ENCODE results near the gene EWSR1.
"Not testable (repeated sequence)": the region's sequence is repeated elsewhere in the genome, so short reads cannot be mapped to it uniquely, and the experiment has no call there.

Gene EWSR1

DNA sequence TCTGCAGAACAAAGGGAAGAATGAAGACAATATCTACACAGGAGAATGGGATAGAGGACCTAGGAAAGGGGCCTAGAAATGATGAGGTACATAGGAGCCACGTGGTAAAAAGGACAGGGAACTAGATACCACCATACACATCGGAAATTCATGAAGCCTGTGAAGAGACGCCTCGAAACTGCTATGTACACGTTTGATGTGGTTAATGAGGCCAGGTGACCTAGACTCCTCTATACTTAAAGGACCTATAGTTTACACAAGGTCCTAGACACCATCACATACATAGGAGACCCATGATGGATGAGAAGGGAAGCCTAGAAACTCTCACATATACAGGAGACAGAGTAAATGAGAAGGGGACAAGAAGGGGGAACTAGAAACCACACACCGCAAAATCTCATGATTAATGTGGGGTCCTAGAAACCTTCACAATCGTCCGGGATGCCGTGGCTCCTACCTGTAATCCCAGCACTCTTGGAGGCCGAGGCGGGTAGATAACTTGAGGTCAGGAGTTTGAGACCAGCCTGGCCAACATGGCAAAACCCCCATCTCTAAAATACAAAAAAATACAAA lies 24.1 kb upstream of the EWSR1 start:
- DNase-seq (ENCODE audit: low read depth) = no peak
- TF ChIP-seq, protein P1, sequence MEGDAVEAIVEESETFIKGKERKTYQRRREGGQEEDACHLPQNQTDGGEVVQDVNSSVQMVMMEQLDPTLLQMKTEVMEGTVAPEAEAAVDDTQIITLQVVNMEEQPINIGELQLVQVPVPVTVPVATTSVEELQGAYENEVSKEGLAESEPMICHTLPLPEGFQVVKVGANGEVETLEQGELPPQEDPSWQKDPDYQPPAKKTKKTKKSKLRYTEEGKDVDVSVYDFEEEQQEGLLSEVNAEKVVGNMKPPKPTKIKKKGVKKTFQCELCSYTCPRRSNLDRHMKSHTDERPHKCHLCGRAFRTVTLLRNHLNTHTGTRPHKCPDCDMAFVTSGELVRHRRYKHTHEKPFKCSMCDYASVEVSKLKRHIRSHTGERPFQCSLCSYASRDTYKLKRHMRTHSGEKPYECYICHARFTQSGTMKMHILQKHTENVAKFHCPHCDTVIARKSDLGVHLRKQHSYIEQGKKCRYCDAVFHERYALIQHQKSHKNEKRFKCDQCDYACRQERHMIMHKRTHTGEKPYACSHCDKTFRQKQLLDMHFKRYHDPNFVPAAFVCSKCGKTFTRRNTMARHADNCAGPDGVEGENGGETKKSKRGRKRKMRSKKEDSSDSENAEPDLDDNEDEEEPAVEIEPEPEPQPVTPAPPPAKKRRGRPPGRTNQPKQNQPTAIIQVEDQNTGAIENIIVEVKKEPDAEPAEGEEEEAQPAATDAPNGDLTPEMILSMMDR (IDR thresholded peaks at IDR 0.05; ENCODE audit: low read length, missing control alignments) = no peak
- H3K4me3 ChIP-seq (replicated peaks; ENCODE audit: low read depth, low read length) = no peak overlapping the region

DNA sequence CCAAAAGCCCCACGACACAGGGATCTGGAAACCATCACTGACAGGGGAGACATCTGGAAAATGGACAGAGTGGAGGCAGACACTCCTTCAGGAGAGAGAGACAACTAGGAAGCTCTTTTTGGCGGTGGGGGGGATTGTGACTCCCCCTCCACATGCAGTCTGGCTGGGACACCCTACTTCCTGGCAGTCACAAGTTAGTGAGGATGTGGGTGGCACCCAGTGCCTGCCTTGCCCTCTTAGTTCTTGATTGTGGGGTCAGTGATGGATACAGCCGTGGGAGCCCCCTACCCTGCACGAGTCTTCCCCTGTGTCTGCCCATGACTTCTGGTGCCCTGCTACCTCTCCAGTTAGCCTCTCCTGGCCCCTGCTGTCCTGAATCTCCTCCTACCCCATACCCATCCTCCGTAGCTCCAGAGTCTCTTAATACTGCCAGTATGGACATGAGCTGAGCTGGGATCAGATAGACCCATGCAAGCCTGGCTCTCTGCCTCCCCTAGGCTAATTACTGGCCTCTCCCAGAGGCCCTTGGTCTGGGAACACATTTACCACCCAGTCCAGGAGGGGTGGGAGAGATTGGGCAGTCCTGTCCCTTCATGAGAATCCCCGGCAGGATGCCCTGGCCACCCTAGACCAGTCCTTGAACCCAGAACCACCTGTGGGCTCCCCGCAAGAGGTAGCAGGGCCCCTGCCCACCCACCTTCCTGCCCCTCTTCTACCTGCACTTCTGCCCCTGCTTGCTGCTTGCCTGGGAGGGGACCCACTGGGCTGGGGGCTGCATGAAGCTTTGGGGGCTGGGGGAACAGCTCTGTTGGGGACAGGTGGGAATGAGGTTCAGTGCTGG lies 23.1 kb upstream of the EWSR1 start:
- no peak overlapping the region for H3K4me3 ChIP-seq (replicated peaks; ENCODE audit: low read depth, low read length)
- TF ChIP-seq, protein P1 (IDR thresholded peaks at IDR 0.05; ENCODE audit: low read length, missing control alignments) = no peak
- no peak for DNase-seq (ENCODE audit: low read depth)

DNA sequence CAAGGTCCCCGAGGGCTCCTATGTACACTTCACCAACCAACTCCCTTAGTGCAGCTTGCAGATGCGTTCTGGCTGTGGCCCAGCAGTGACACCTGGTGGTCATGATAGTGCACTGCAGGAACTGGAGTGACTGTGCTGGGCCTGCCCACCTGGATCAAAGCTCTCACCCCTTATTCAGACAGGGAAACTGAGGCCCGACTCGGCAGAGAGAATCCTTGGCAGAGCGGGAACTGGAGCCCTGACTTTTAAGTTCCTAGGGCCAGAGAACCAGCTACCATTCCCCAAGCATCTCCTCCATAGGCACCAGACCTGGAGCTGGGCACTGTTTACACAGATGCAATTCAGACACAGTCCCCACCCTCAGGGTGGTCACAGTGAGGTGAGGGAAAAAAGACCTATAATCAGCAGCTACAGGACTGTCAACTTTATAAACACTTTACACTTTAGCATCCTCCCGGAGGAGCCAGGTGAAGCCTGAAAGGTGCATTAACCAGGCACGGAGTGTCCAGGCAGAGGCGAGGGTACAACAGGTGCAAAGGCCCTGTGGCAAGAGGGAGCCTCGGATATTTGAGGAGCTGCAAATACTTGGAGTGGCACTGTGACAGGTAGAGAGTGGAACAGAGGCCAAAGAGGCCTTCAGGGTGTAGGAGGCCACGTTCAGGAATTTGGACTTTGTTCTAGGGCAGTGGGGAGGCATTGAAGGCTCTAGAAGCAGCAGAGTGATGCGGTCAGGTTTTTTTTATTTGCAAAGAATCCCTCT lies 22.3 kb upstream of the EWSR1 start:
- peak; percentile 76 for DNase-seq (ENCODE audit: low read depth)
- TF ChIP-seq, protein P1 (IDR thresholded peaks at IDR 0.05; ENCODE audit: low read length, missing control alignments) = peak; percentile 98
- no peak overlapping the region for H3K4me3 ChIP-seq (replicated peaks; ENCODE audit: low read depth, low read length)

DNA sequence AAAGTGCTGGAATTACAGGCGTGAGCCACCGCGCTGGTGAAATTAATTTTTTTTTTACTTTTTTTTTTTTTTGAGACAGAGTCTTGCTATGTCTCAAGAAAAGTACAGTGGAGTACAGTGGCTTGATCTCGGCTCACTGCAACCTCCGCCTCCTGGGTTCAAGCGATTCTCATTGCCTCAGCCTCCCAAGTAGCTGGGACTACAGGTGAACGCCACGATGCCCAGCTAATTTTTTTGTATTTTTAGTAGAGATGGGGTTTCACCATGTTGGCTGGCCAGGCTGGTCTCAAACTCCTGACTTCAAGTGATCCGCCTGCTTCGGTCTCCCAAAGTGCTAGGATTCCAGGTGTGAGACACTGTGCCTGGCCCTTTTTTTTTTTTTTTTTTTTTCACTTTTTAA lies 20.2 kb upstream of the EWSR1 start:
- DNase-seq (ENCODE audit: low read depth); H3K4me3 ChIP-seq (replicated peaks; ENCODE audit: low read depth, low read length): not testable (repeated sequence)

DNA sequence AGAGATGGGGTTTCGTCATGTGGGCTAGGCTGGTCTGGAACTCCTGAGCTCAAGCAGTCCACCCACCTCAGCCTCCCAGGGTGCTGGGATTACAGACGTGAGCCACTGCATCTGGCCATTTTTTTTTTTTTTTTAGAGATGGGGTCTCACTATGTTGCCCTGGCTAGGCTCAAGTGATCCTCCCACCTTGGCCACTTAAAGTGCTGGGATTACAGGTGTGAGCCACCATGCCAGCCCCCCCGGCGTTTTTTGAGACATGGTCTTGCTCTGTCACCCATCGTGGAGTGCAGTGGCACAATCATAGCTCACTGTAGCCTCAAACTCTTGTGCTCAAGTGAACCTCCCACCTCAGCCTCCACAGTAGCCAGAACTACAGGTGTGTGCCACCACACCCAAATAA lies 16.8 kb upstream of the EWSR1 start:
- DNase-seq (ENCODE audit: low read depth) = no peak
- no peak overlapping the region for H3K4me3 ChIP-seq (replicated peaks; ENCODE audit: low read depth, low read length)
- TF ChIP-seq, protein P1 (IDR thresholded peaks at IDR 0.05; ENCODE audit: low read length, missing control alignments) = no peak

DNA sequence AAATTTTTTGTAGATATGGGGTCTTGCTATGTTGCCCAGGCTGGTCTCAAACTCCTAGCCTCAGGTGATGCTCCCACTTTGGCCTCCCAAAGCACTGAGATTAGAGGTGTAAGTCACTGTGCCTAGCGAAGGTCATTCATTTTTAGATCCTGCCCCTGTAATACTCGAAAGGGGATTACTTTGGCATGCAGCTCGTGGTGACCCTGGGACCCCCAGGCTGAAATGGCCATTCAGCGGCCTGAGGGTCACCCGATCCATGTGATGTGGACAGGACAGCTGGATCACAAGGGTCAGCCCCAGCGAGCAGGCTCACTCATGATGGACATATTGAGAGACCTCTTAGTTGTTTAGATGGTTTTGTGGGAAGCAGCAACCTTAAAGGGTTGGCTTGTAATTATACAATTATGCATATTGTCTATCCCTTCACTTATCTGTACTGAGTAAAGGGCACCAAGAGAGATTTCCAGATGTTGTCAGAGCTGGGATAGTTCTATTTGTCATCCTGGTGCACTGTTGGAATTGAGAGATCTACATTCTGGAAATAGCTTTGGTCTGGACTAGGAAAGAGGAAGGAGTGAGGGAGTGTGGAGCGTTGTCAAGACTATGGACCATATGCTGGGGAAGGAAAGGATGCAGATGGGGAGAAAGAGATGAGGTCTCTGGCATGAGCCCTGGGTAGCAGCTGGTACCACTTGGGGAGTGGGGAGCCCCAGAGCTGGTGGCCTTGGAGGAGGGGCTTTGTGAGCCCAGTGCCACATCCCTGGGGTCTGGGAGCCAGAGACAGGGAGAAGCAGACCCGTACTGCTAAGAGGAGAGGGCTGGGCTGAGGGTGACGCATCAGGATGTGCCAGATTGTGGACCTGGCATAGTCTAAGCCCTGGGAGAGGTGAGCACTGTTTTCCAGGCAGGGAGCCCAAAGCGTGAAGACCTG lies 15.8 kb upstream of the EWSR1 start:
- TF ChIP-seq, protein P1 (IDR thresholded peaks at IDR 0.05; ENCODE audit: low read length, missing control alignments) = no peak
- H3K4me3 ChIP-seq (replicated peaks; ENCODE audit: low read depth, low read length) = no peak overlapping the region
- DNase-seq (ENCODE audit: low read depth) = no peak
